Tibial nerve (tissue), 4 donors: ENCODE measurements around the gene IKBIP. TPM values are rescaled to one million over a fixed set of nuclear protein-coding genes. Genes with fewer than 3 reads are reported as not detected.
A peak's percentile ranks its signal among the peaks of the same experiment; 100 is the strongest.
"Not testable (repeated sequence)": the region's sequence is repeated elsewhere in the genome, so short reads cannot be mapped to it uniquely, and the experiment has no call there.

ENCODE experiments used
- DNase-seq, 2 donors: peaks; one replicate each; pipeline ENCODE4 v3.0.0-alpha.2; 2019; ENCODE audit warnings: low spot score in 2 of 2
- H3K27ac ChIP-seq, 4 donors: fragments of 200-600 bp; sonication (generic) in 3 of 4; one replicate each; pipeline ENCODE4 v1.5.1; 2017 to 2019; ENCODE audit warnings: mild to moderate bottlenecking in 1 of 4
- H3K27me3 ChIP-seq, 2 donors: fragments of 200-600 bp; sonication (generic) in 1 of 2; one replicate each; pipeline versions ENCODE4 v1.5.1 to v1.6.0; 2017 to 2019
- H3K36me3 ChIP-seq, 3 donors: fragments of 200-600 bp; sonication (generic); one replicate each; pipeline ENCODE4 v1.5.1; 2018 to 2019
- H3K4me1 ChIP-seq, 4 donors: fragments of 200-600 bp; sonication (generic) in 3 of 4; one replicate each; pipeline ENCODE4 v1.5.1; 2017 to 2019
- H3K4me3 ChIP-seq, 4 donors: fragments of 200-600 bp; sonication (generic) in 3 of 4; one replicate each; pipeline ENCODE4 v1.5.1; 2017 to 2019; ENCODE audit warnings: mild to moderate bottlenecking in 1 of 4, moderate library complexity in 1 of 4
- H3K9me3 ChIP-seq, 4 donors: fragments of 200-600 bp; sonication (generic) in 3 of 4; one replicate each; pipeline ENCODE4 v1.5.1; 2017 to 2019
- CTCF ChIP-seq, 5 experiments: fragments of 200-600 bp in 3 of 5; fragments of 450-650 bp in 2 of 5; sonication (generic) in 3 of 5; IDR thresholded peaks; one replicate each; pipeline ENCODE4 v1.5.1; 2016 to 2019; ENCODE audit warnings: antibody characterized with exemption in 5 of 5, mild to moderate bottlenecking in 3 of 5, moderate library complexity in 2 of 5
- EP300 ChIP-seq, 2 donors: sonication (generic); formaldehyde crosslinking; IDR thresholded peaks; one replicate each; pipeline ENCODE4 v1.6.1; 2017; ENCODE audit warnings: antibody characterized with exemption in 2 of 2, mild to moderate bottlenecking in 1 of 2
- POLR2A ChIP-seq, 2 donors: fragments of 450-650 bp; IDR thresholded peaks; one replicate each; pipeline ENCODE4 v1.6.1; 2017; ENCODE audit warnings: antibody characterized with exemption in 2 of 2, mild to moderate bottlenecking in 2 of 2, moderate library complexity in 2 of 2
- WGBS, 2 donors: methylation state at CpG; one replicate each; pipeline ENCODE4 v1.1.5; 2018; 5-methylcytosine and 5-hydroxymethylcytosine counted together
- small RNA-seq: library from RNA; depleted of rRNA; stranded (forward); fragments of <200 nt; gene quantifications from one replicate; pipeline ENCODE3, GENCODE V24; 2016
- total RNA-seq, 4 donors: library from RNA; depleted of rRNA; stranded (reverse); fragments of >200 nt; gene quantifications; one replicate each; pipeline ENCODE4 v1.1.0, GENCODE V29; 2016

IKBIP gene
- total RNA-seq, 4 donors from 2014 or later, result 8.7 to 17.7 (median 11.7) TPM

GRCh38 chr12:98578821-98579220, 65.8 kb downstream of the IKBIP start:
- H3K36me3 ChIP-seq, result no peaks in the 10 kb centered on the region
- H3K9me3 ChIP-seq, result no peaks in the 10 kb centered on the region
- no peaks in the 10 kb centered on the region for H3K27me3 ChIP-seq
- no peak for TF ChIP-seq EP300 (IDR thresholded peaks at IDR 0.05)
- no peak for TF ChIP-seq CTCF (IDR thresholded peaks at IDR 0.05)
- no peak for TF ChIP-seq POLR2A (IDR thresholded peaks at IDR 0.05)
- peak overlapping the region in 1 of 4 donors; percentile 56 for H3K27ac ChIP-seq
- H3K4me1 ChIP-seq, result no peaks in the 10 kb centered on the region
- 80% methylated on average over 2 of the region's 2 CpGs for WGBS, 2 donors
- H3K4me3 ChIP-seq, result no peak overlapping the region
- no peak for DNase-seq

- WGBS, 2 donors, result 85 to 87% methylated on average over 1 of the region's 1 CpG
- Histone ChIP-seq H3K4me3 (no peak overlapping the region), H3K27ac (peak overlapping the region in 1 of 4 donors; percentile 56), H3K36me3 (no peaks in the 10 kb centered on the region), H3K9me3 (no peaks in the 10 kb centered on the region), H3K27me3 (no peaks in the 10 kb centered on the region), H3K4me1 (no peaks in the 10 kb centered on the region)
- DNase-seq, result no peak
- TF ChIP-seq POLR2A (IDR thresholded peaks at IDR 0.05) (no peak), CTCF (IDR thresholded peaks at IDR 0.05) (no peak), EP300 (IDR thresholded peaks at IDR 0.05) (no peak)
Measured at GRCh38 chr12:98578392-98578791, 66.2 kb downstream of the IKBIP start.

- H3K27ac ChIP-seq, H3K36me3 ChIP-seq, H3K4me3 ChIP-seq, DNase-seq, H3K9me3 ChIP-seq, H3K4me1 ChIP-seq, H3K27me3 ChIP-seq: not testable (repeated sequence)
- 89 to 94% methylated on average over 2 of the region's 2 CpGs for WGBS, 2 donors
Measured at GRCh38 chr12:98576795-98577194, 67.8 kb downstream of the IKBIP start.

- 96 to 97% methylated on average over 4 of the region's 4 CpGs for WGBS, 2 donors
- TF ChIP-seq CTCF (IDR thresholded peaks at IDR 0.05) (no peak), EP300 (IDR thresholded peaks at IDR 0.05) (no peak), POLR2A (IDR thresholded peaks at IDR 0.05) (no peak)
- DNase-seq, result no peak
- Histone ChIP-seq H3K4me1 (no peaks in the 10 kb centered on the region), H3K4me3 (no peak overlapping the region), H3K27me3 (no peaks in the 10 kb centered on the region), H3K9me3 (no peaks in the 10 kb centered on the region), H3K36me3 (no peaks in the 10 kb centered on the region), H3K27ac (no peak overlapping the region)
Measured at GRCh38 chr12:98575013-98575412, 69.6 kb downstream of the IKBIP start.

Small RNA genes within 50 kb of the gene (small RNA-seq; reads per million reads assigned to genes)
- 8.5 reads per million, percentile 89 among the genes with 10 or more reads in this experiment for gene SNORA53

Other genes starting within 250 kb of the IKBIP start
- 10 to 100 TPM; 53.9 to 87.7 (median 70.2) TPM for gene TMPO, start 129.2 kb downstream of the IKBIP start, total RNA-seq
- 100 to 1,000 TPM; 271 to 309 (median 298) TPM for gene SLC25A3, start 51.1 kb downstream of the IKBIP start, total RNA-seq
- 10 to 100 TPM; 12.1 to 18.1 (median 15.5) TPM for gene APAF1, start 502 bp upstream of the IKBIP start, total RNA-seq